Activated T-helper 17 cell treated with anti-CD3 and anti-CD28 coated beads, Interleukin-2, amount 50 U/mL, for 72 hours (primary cell): ENCODE data around the gene ENAH. TPM values are rescaled to one million over a fixed set of nuclear protein-coding genes. Genes with fewer than 3 reads are reported as not detected.

Experiments used
- ATAC-seq: fragments of 150-1000 bp; cut with Tn5 transposase; replicated peaks from 2 replicates; pipeline ENCODE4 v1.10.0; 2021; ENCODE audit warnings: mild to moderate bottlenecking, moderate library complexity
- H3K27ac Mint-ChIP-seq: one replicate; pipeline ENCODE4 v1.8.0; 2022; ENCODE audit warnings: mixed read lengths
- H3K27me3 Mint-ChIP-seq: one replicate; pipeline ENCODE4 v1.8.0; 2022; ENCODE audit warnings: mixed read lengths
- H3K36me3 Mint-ChIP-seq: one replicate; pipeline ENCODE4 v1.8.0; 2022; ENCODE audit warnings: low read depth, mild to moderate bottlenecking, mixed read lengths
- H3K4me1 Mint-ChIP-seq: one replicate; pipeline ENCODE4 v1.8.0; 2022; ENCODE audit warnings: mixed read lengths
- H3K4me3 Mint-ChIP-seq: one replicate; pipeline ENCODE4 v1.8.0; 2022; ENCODE audit warnings: mild to moderate bottlenecking, mixed read lengths
- H3K9me3 Mint-ChIP-seq: one replicate; pipeline ENCODE4 v1.8.0; 2022; ENCODE audit warnings: mixed read lengths
- total RNA-seq, 2 donors: library from RNA; stranded (reverse); gene quantifications; one replicate each; pipeline ENCODE4 v1.2.3, GENCODE V29; 2022

Gene ENAH
- total RNA-seq, 2 donors from 2014 or later: 0.08 TPM; not detected in 1

DNA sequence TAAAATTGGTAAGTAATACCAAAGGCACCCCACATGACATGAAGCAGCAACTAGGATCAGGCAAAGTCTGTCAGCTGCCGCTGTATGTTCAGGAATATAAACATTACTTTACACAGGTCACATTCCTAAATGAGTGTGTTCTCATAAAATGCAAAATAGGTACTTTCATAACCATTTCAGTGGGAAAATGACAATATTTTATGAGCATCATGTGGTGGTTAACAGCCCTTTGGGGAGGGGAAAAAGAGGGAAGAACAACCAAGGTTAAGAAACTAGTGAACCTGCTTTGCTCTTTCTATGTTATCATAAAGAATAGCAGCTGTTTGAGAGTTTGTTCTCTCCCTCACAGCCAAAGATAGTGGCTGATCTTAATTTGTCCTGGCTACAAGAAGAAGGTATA, 119.7 kb downstream of the ENAH start:
- peaks cover 26% of the 10 kb centered on the region for H3K27me3 Mint-ChIP-seq
- H3K27ac Mint-ChIP-seq: no peak overlapping the region
- H3K9me3 Mint-ChIP-seq: no peaks in the 10 kb centered on the region
- no peak overlapping the region for H3K4me3 Mint-ChIP-seq
- H3K4me1 Mint-ChIP-seq: no peaks in the 10 kb centered on the region
- ATAC-seq: no peak
- H3K36me3 Mint-ChIP-seq: no peaks in the 10 kb centered on the region

DNA sequence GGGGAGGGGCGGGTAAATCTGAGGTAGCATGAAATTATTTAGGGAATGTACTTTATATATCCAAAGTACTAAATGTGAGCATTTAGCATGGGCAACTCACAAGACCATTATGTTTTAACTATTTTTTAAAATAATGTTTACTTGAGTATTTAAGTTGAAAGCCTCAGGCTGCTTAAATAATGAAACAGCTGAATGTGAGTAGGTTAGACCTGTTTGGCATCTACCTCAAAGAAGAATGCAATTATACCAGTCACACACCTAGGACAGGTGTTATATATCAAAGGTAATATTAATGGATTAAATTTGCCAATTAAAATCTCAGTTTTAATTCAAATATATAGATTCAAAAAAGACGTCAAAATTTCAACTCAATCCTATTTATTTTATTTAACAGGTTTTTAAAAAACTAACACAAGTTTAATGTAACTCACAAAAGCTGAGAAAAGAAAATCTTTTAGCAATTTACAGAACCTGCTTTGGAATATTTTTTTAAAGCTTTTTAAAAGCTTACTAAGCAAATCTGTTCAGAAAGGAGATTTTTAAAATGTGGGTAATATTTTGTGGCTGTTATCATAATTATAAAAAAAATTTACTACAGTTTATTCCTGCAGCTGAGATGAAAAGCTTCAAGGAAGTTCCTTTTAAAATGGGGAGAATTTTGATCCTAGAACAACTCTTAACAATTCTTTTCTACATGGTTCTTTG, 120.5 kb downstream of the ENAH start:
- Mint-ChIP-seq H3K9me3 (no peaks in the 10 kb centered on the region), H3K36me3 (no peaks in the 10 kb centered on the region), H3K27me3 (peaks cover 26% of the 10 kb centered on the region), H3K4me1 (no peaks in the 10 kb centered on the region), H3K27ac (no peak overlapping the region), H3K4me3 (no peak overlapping the region)
- no peak for ATAC-seq

DNA sequence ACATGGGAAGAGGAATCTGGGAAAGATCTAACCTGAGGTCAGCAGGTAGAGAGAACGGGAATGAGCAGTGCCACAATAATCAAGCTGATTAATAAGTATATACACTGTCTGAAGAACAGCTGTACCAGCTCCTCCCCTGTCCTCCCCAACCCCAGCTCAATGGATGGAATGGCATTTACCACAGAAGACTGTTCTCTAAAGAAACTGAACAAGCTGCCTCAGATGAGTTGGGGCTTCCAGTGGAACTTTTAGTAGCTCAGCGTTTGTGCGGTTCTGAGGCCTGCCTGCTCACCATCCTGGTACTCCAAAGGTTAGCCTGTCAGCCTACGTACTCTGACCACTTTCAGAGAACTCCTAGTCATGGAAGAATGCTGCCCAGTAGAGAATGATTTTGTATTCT, 123.2 kb downstream of the ENAH start:
- no peaks in the 10 kb centered on the region for H3K4me1 Mint-ChIP-seq
- H3K36me3 Mint-ChIP-seq: no peaks in the 10 kb centered on the region
- H3K4me3 Mint-ChIP-seq: no peak overlapping the region
- H3K27me3 Mint-ChIP-seq: peaks cover 27% of the 10 kb centered on the region
- no peak overlapping the region for H3K27ac Mint-ChIP-seq
- no peaks in the 10 kb centered on the region for H3K9me3 Mint-ChIP-seq
- no peak for ATAC-seq

DNA sequence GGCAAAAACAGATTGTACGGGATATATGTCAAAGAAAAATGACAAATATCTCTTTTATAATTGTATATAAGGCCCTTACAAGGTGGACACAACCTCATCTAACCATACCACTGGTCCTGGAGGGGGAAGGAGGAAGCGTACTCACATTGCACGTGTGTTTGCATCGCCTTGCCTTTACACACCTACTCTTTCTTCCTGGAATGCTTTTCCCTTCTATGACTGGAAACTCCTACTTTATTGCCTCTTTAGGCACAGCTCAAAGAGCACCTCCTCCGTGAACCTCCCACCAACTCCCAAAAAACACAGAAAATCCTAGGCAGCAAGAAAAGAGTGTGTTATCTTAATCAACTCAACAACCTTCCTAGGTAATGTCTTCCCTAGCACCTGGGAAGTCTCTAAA, 125.3 kb downstream of the ENAH start:
- no peaks in the 10 kb centered on the region for H3K36me3 Mint-ChIP-seq
- peaks cover 19% of the 10 kb centered on the region for H3K27me3 Mint-ChIP-seq
- no peak overlapping the region for H3K27ac Mint-ChIP-seq
- no peak overlapping the region for H3K4me3 Mint-ChIP-seq
- no peak for ATAC-seq
- no peaks in the 10 kb centered on the region for H3K9me3 Mint-ChIP-seq
- H3K4me1 Mint-ChIP-seq: no peaks in the 10 kb centered on the region

DNA sequence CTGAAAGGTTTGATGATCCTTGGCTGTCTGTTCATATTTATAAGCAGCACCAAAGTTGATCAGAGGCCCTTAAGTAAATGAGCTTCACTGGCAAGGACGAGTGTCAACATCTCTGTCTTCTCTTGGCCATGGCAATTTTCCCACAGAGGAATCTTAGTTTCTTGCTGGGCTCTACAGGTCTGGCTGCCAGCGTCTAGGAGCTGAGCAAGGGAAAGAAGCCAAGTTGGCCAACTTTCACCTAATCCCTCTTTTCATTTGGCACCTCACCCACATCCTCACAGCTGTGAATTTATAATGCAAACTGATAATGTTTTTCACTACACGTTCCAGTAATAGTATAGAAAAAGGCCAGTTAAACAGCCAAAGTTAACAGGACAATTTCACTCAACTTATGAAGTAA, 126.0 kb downstream of the ENAH start:
- no peak overlapping the region for H3K27ac Mint-ChIP-seq
- no peak for ATAC-seq
- no peaks in the 10 kb centered on the region for H3K9me3 Mint-ChIP-seq
- peaks cover 19% of the 10 kb centered on the region for H3K27me3 Mint-ChIP-seq
- no peaks in the 10 kb centered on the region for H3K4me1 Mint-ChIP-seq
- H3K4me3 Mint-ChIP-seq: no peak overlapping the region
- H3K36me3 Mint-ChIP-seq: no peaks in the 10 kb centered on the region

DNA sequence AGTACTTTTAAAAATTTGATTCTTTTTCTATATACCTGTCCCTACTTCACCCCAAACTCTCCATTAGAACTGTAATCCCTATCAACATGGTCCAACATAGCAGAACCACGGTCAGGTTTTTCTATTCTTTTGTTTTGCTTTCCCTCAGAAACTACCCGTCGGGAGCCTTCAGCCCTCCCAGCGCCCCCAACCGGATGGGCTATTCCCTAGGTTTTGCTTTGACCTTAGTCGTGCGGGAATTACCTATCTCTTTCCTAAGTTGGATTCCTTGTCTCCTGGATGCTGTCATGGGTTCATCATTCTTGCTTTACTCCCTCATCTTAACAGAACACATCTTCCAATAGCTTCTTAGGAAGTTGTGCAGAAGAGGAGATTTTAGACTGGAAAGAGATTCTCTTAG, 127.5 kb downstream of the ENAH start:
- H3K27ac Mint-ChIP-seq: no peak overlapping the region
- no peaks in the 10 kb centered on the region for H3K36me3 Mint-ChIP-seq
- H3K27me3 Mint-ChIP-seq: peaks cover 12% of the 10 kb centered on the region
- no peak for ATAC-seq
- H3K4me1 Mint-ChIP-seq: no peaks in the 10 kb centered on the region
- no peaks in the 10 kb centered on the region for H3K9me3 Mint-ChIP-seq
- H3K4me3 Mint-ChIP-seq: no peak overlapping the region

DNA sequence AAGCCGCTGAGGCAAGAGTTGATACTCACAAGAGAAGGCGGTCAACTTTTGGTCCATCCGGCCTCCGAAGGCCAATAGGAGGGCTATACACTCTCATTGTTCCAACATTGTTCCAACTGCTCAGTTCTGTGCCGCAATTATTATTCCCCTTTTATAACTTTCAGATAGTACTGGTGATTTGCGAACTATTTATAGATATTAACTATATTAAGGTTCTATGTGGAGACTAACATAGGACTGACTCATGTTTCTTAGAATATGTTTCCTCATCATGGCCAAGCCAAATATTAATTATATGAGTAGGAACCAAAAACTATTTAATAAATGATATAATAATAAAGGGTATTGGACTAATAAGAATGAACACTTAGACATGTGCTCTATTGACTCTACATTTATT, 128.4 kb downstream of the ENAH start:
- Mint-ChIP-seq H3K4me3 (no peak overlapping the region), H3K36me3 (no peaks in the 10 kb centered on the region), H3K4me1 (no peaks in the 10 kb centered on the region), H3K27me3 (peaks cover 12% of the 10 kb centered on the region), H3K27ac (no peak overlapping the region), H3K9me3 (no peaks in the 10 kb centered on the region)
- no peak for ATAC-seq

DNA sequence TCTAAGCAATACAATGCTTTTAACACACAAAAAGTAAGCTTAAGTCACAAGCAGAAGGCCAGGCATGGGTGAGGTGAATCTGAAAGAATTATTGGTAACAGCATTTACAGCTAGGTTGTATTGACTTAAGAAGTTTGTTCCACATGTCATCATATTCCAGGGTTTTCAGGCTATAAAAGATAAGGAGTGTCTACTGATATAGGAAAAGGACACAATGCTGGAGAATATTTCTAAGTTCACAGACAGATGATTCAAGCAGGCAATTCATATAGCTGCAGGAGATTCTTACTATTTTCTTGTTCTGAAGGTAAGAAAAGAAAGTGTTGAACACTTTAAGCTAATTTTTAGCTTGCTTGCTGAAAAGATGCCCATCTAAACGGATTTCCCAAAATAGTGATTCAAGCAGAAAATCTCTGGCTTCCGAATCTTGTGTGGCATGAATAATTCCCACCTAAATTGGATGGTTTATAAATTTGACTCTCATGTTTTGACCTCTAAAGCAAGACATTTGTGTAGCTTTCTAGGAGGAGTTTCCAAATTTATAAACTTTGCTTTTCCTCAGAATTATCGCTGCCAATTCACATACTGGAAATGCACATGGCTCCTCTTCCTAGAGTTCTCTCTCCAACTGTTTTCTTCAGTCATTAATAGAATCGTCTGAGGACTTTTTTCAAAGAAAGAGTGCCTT, 129.5 kb downstream of the ENAH start:
- no peak for ATAC-seq
- no peak overlapping the region for H3K27ac Mint-ChIP-seq
- H3K4me3 Mint-ChIP-seq: no peak overlapping the region
- no peaks in the 10 kb centered on the region for H3K9me3 Mint-ChIP-seq
- H3K4me1 Mint-ChIP-seq: no peaks in the 10 kb centered on the region
- peaks cover 12% of the 10 kb centered on the region for H3K27me3 Mint-ChIP-seq
- H3K36me3 Mint-ChIP-seq: no peaks in the 10 kb centered on the region

DNA sequence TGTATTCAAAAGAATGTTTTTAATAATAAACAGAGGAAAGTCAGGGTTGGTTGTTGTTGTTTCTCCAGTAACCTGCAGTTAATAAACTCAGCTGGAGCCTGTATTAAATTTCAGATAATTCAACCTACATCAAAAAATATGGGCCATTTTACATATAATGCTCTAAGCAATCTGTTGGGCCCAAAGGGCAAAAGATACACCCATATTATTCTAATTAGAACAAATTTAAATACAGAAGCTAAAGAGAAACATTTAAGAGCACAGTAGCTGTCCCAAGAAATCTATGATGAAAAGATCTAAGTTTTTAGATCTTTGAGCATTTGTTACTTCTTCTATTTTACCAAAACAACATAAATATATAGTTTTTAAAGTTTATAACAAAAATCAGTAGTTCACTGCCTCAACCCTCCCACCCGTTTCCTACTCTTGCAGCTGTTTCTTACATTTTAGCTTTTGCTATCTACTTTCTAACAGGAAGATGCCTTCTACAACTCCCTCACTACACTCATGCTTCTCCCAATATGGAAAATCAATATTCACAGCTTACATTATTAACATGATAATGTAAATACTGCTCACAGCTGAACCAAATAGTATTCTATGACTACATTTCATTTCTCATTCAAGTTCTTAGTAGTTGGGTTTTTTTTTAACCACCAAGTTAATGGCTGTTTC, 130.2 kb downstream of the ENAH start:
- Mint-ChIP-seq H3K27me3 (peaks cover 13% of the 10 kb centered on the region), H3K27ac (no peak overlapping the region), H3K36me3 (no peaks in the 10 kb centered on the region), H3K4me3 (no peak overlapping the region), H3K4me1 (no peaks in the 10 kb centered on the region), H3K9me3 (no peaks in the 10 kb centered on the region)
- no peak for ATAC-seq

DNA sequence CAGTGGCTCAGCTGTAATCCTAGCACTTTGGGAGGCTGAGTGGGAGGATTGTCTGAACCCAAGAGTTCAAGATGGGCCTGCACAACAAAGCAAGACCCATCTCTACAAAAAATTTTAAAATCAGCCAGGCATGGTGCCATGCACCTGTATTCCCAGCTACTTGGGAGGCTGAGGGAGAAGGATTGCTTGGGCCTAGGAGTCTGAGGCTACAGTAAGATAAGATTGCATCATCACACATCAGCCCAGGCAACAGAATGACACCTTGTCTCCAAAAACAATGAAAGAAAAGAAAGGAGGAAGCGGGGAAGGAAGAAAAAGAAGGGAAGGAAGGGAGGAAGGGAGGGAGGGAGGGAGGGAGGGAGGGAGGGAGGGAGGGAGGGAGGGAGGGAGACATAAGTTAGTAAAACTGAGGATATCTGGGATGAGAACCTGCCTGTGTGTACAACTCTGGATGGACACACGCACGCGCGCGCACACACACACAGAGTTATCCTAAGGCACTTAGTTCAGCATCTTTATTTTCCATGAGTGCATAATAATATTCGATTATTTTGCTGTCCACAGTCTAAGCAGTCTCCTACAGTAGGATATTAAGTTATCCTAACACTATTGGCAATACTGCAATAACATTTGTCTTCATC, 132.2 kb downstream of the ENAH start:
- peaks cover 17% of the 10 kb centered on the region for H3K27me3 Mint-ChIP-seq
- H3K9me3 Mint-ChIP-seq: no peaks in the 10 kb centered on the region
- no peaks in the 10 kb centered on the region for H3K4me1 Mint-ChIP-seq
- H3K36me3 Mint-ChIP-seq: no peaks in the 10 kb centered on the region
- no peak for ATAC-seq
- no peak overlapping the region for H3K27ac Mint-ChIP-seq
- H3K4me3 Mint-ChIP-seq: no peak overlapping the region

DNA sequence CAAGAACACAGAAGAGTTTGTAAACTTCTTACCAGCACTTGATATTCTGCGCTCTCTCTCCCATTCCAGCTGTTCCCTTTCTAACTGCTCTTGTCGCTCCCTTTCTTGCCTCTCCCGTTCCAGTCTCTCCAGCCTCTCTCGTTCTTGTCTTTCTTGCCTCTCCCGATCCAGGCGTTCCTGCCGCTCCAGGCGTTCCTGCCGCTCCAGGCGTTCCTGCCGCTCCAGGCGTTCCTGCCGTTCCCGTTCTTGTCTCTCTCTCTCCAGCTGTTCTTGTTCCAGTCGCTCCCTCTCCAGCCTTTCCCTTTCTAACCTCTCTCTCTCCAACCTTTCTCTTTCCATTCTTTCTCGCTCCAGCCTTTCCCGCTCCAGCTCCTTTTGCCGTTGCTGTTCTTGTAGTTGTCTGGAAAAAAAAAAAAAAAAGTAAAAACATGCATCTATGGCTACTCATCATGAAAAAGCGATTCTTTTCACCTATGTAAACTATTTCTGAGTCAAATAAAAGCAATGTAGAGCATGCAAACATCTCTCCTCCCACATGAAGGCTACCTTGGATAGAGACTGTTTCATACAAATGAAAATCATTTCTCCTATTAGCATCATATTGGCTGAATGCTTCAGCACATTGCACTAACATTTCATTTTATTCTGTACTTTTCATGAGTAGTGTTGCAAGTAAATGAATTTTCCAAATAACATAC, 133.6 kb downstream of the ENAH start:
- Mint-ChIP-seq H3K4me1 (no peaks in the 10 kb centered on the region), H3K36me3 (no peaks in the 10 kb centered on the region)

DNA sequence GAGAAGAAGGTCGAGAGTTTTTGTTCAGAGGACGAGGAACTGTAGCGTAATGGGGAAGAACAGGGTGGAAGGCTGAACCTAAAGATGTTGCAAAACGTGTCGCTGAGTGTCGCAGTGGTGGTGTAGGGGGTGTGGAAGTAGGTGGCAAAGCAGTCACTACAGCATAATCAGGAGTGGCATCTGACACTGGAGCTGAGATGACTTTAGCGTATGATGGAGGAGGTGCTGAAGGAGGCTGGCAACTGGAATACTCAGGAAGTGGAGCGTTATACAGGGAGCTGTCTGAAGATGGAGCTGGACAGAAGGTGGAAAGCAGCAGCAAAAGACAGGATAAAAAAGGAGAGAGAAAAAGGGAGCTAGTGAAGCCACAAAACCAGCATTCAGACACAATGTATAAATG, 135.2 kb downstream of the ENAH start:
- no peak for ATAC-seq
- no peaks in the 10 kb centered on the region for H3K9me3 Mint-ChIP-seq
- H3K4me1 Mint-ChIP-seq: no peaks in the 10 kb centered on the region
- no peaks in the 10 kb centered on the region for H3K36me3 Mint-ChIP-seq
- H3K4me3 Mint-ChIP-seq: no peak overlapping the region
- no peak overlapping the region for H3K27ac Mint-ChIP-seq
- H3K27me3 Mint-ChIP-seq: peaks cover 13% of the 10 kb centered on the region

More for the DNA sequence above, 133.6 kb downstream of the ENAH start:
- no peak for ATAC-seq
- H3K27me3 Mint-ChIP-seq: peaks cover 13% of the 10 kb centered on the region
- H3K4me3 Mint-ChIP-seq: no peak overlapping the region
- H3K27ac Mint-ChIP-seq: no peak overlapping the region
- no peaks in the 10 kb centered on the region for H3K9me3 Mint-ChIP-seq

DNA sequence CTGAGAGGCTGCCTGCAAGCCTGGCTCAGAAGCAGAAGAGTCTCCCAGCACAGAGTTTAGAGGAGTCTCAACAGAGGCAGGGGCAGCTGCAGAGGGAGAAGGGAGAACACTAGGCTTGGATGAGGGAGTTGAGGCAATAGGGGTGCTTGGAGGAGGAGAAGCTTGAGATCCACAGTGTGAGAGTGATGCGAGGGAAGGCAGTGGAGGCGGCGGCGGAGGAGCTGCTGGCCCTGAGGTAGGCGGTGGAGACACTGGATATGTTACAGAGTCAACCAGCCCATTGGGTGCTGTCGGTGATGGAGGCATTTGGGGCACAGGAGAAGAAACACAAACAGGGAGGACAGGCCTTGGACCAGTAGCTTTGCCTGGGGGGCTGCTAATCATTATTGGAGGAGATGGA, 135.7 kb downstream of the ENAH start:
- no peak for ATAC-seq

DNA sequence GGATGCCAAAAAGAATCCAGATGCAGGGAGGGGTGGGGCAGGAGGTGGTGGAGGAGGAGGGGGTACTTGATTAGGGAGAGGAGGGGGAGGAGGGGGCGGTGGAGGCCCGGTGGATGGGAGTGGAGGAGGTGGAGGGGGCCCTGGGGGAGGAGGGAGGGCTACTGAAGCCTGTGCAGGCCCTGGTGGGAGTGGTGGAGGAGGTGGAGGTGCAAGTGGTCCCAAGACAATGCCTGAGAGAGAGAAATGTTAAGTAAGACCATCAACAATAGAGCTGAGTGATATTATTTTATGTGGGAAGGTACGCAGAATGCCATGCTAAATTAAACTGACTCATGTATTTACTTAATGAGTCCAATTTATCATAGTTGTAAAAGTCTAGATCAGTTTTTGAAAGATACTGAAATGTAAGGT, 138.2 kb downstream of the ENAH start:
- Mint-ChIP-seq H3K9me3 (no peaks in the 10 kb centered on the region), H3K27ac (no peak overlapping the region), H3K36me3 (no peaks in the 10 kb centered on the region), H3K4me3 (no peak overlapping the region), H3K4me1 (peaks cover 2% of the 10 kb centered on the region), H3K27me3 (peaks cover 18% of the 10 kb centered on the region)
- ATAC-seq: no peak

More for the DNA sequence above, 135.7 kb downstream of the ENAH start:
- no peaks in the 10 kb centered on the region for H3K9me3 Mint-ChIP-seq
- peaks cover 13% of the 10 kb centered on the region for H3K27me3 Mint-ChIP-seq
- no peaks in the 10 kb centered on the region for H3K36me3 Mint-ChIP-seq
- no peaks in the 10 kb centered on the region for H3K4me1 Mint-ChIP-seq
- no peak overlapping the region for H3K4me3 Mint-ChIP-seq
- H3K27ac Mint-ChIP-seq: no peak overlapping the region
